ENCODE data around the gene B3GAT3. TPM values are rescaled to one million over a fixed set of nuclear protein-coding genes. Genes with fewer than 3 reads are reported as not detected.

The B3GAT3 gene
- total and polyA plus RNA-seq, 10 of the 15 experiments (the other 5 are each of a cell fraction or from before 2014, with no cell fraction given), result 0.31 to 52.7 (median 29.8) TPM

DNA sequence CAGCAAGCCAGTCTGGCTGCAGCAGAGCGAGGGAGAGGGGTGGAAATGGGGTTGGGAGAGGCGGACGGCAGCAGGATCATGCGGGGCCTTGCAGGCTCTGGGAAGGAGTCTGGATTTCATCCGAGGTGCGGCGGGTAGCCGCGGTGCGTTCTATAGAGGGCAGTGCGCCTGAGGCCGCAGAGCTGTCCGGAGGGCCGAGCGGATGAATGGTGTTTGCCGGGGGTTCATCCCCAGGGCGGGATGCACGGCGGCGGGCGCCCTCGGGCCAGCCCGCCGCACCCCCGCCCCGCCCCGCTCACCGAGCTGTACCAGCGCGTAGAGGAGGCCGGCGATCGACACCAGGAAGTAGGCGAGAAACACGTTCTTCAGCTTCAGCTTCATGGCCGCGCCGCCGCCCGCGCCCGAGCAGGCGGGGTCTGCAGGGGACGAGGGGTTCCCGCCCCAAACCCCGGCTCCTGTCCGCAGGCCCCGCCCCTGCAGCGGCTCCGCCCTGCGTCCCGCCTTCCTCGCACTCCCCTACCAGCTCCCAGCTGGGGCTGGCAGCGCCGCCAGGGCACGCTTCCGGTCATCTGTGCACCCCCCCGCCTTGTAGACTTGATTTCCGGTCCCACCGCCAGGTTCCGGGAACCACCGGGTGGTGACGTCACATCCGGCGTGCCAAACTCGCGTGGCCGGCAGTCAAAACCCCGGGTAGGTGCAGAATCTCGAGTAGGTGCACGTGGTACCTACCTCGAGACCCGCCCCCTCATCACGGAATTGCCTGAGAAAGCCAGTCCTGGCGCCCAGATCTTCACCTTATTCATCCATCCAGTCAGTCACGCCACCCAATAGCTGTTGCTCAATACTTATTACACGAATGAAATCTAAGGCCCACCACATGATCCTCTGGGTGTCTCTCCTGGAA is at the start of gene B3GAT3 (continued):
- TF ChIP-seq ZNF384 (IDR thresholded peaks at IDR 0.05; ENCODE audit: borderline replicate concordance, low read depth, low read length) (no peak), IKZF2 (IDR thresholded peaks at IDR 0.05) (no peak; a peak in 1 of 4 replicates), SIN3A (IDR thresholded peaks at IDR 0.05; ENCODE audit: low read depth, low read length) (no peak), ZBED1 (IDR thresholded peaks at IDR 0.05; ENCODE audit: borderline replicate concordance) (peak; percentile 32; the same call in 1 of the 2 replicates), USF1 (IDR thresholded peaks at IDR 0.05; ENCODE audit: borderline replicate concordance, extremely low read length, insufficient read depth, low read depth, low read length) (peak; percentile 74), CUX1 (IDR thresholded peaks at IDR 0.05; ENCODE audit: insufficient replicate concordance, low read depth, low read length) (no peak), POLR2AphosphoS2 (IDR thresholded peaks at IDR 0.05; ENCODE audit: low read depth, low read length) (0 out of 2 replicates have a peak, but pooled peaks have one; percentile 74), TARDBP (IDR thresholded peaks at IDR 0.05; ENCODE audit: borderline replicate concordance) (no peak), TCF12 (IDR thresholded peaks at IDR 0.05; ENCODE audit: low read depth, low read length) (peak; percentile 60; the same call in 1 of the 2 replicates), HSF1 (IDR thresholded peaks at IDR 0.05; ENCODE audit: low read depth, low read length) (no peak), WRNIP1 (IDR thresholded peaks at IDR 0.05; ENCODE audit: borderline replicate concordance, low read depth, low read length) (no peak; the same call in 1 of the 2 replicates), SRF (IDR thresholded peaks at IDR 0.05; ENCODE audit: low read depth in 2 of 2, low read length in 2 of 2) (peak in 1 of 2 experiments; percentile 34; a peak in 1 of 4 replicates), BCL3 (IDR thresholded peaks at IDR 0.05; ENCODE audit: borderline replicate concordance, insufficient read depth, low read depth, low read length, poor library complexity, severe bottlenecking) (peak; percentile 87), POLR2A (IDR thresholded peaks at IDR 0.05; ENCODE audit: low read depth, low read length) (peak; percentile 84), PML (IDR thresholded peaks at IDR 0.05; ENCODE audit: low read length) (peak; percentile 46; the same call in 1 of the 2 replicates), IKZF1 (conservative IDR thresholded peaks at IDR 0.05) (peak; percentile 88), BMI1 (IDR thresholded peaks at IDR 0.05; ENCODE audit: borderline replicate concordance) (no peak), HDGF (IDR thresholded peaks at IDR 0.05) (peak; percentile 96)
- TF ChIP-seq, protein P1, sequence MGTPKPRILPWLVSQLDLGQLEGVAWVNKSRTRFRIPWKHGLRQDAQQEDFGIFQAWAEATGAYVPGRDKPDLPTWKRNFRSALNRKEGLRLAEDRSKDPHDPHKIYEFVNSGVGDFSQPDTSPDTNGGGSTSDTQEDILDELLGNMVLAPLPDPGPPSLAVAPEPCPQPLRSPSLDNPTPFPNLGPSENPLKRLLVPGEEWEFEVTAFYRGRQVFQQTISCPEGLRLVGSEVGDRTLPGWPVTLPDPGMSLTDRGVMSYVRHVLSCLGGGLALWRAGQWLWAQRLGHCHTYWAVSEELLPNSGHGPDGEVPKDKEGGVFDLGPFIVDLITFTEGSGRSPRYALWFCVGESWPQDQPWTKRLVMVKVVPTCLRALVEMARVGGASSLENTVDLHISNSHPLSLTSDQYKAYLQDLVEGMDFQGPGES (IDR thresholded peaks at IDR 0.05), result no peak
